MCF 10A (cell line): ENCODE data around the gene AR. TPM values are rescaled to one million over a fixed set of nuclear protein-coding genes. Genes with fewer than 3 reads are reported as not detected.
"Not testable (repeated sequence)": the region's sequence is repeated elsewhere in the genome, so short reads cannot be mapped to it uniquely, and the experiment has no call there.

Experiments
- BruUV-seq: library from RNA; stranded (reverse); fragments of 400-500 nt; replicated peaks from 2 replicates; lab custom pipeline; 2021; lab: Mats Ljungman, UMichigan
- CTCF ChIA-PET: fragments of 300-600 bp; sonication (Branson Sonifier 250); formaldehyde crosslinking; extraction: SDS; loops from one replicate; lab custom pipeline; 2021; ENCODE audit warnings: antibody characterized with exemption, inconsistent platforms; lab: Yijun Ruan, JAX
- POLR2A ChIA-PET: fragments of 300-600, 350-650 bp; sonication (Branson Sonifier 250); formaldehyde crosslinking; extraction: SDS; loops from one replicate; lab custom pipeline; 2020; ENCODE audit warnings: antibody characterized with exemption, inconsistent platforms; lab: Yijun Ruan, JAX
- DNase-seq: peaks from one replicate; pipeline ENCODE4 v3.0.0-alpha.2; 2018; ENCODE audit not compliant: unreplicated experiment
- H3K27ac Mint-ChIP-seq: one replicate; pipeline ENCODE4 v1.8.0; 2022; ENCODE audit warnings: mild to moderate bottlenecking, low read depth, mixed read lengths; ENCODE audit not compliant: unreplicated experiment
- H3K27me3 Mint-ChIP-seq: one replicate; pipeline ENCODE4 v1.8.0; 2022; ENCODE audit warnings: mixed read lengths; ENCODE audit not compliant: insufficient read depth, unreplicated experiment
- H3K36me3 Mint-ChIP-seq: one replicate; pipeline ENCODE4 v1.8.0; 2022; ENCODE audit warnings: mild to moderate bottlenecking, moderate library complexity, mixed read lengths; ENCODE audit not compliant: insufficient read depth, unreplicated experiment
- H3K4me1 Mint-ChIP-seq: one replicate; pipeline ENCODE4 v1.8.0; 2022; ENCODE audit warnings: mixed read lengths; ENCODE audit not compliant: insufficient read depth, unreplicated experiment
- H3K4me3 Mint-ChIP-seq: one replicate; pipeline ENCODE4 v1.8.0; 2022; ENCODE audit warnings: mild to moderate bottlenecking, moderate library complexity, mixed read lengths; ENCODE audit not compliant: unreplicated experiment
- H3K9me3 Mint-ChIP-seq: one replicate; pipeline ENCODE4 v1.8.0; 2022; ENCODE audit warnings: mixed read lengths; ENCODE audit not compliant: unreplicated experiment
- CTCF ChIP-seq: fragments of 200-600 bp; IDR thresholded peaks from one replicate; pipeline ENCODE4 v1.8.0; 2022; ENCODE audit warnings: antibody characterized with exemption, mild to moderate bottlenecking; ENCODE audit not compliant: unreplicated experiment
- intact Hi-C: fragments of 100-400 bp; cut with micrococcal nuclease; formaldehyde crosslinking; loops from 2 replicates; pipeline ENCODE4 v1.14.1; 2022
- total RNA-seq: library from RNA; stranded (reverse); gene quantifications from 2 replicates; pipeline ENCODE4 v1.2.3, GENCODE V29; 2022

Gene AR
- total RNA-seq, 1 experiment from 2014 or later: not detected

- POLR2A ChIA-PET: no interaction called here
- Mint-ChIP-seq H3K27me3 (no peaks in the 10 kb centered on the region), H3K4me3 (no peak overlapping the region), H3K4me1 (no peaks in the 10 kb centered on the region), H3K27ac (no peak overlapping the region), H3K9me3 (peaks cover 7% of the 10 kb centered on the region), H3K36me3 (peaks cover 5% of the 10 kb centered on the region)
- BruUV-seq: no TSS peak
- no peak for TF ChIP-seq CTCF
- intact Hi-C loops: no loop called here
- no peak for DNase-seq
- CTCF ChIA-PET: no interaction called here
Observed at GRCh38 chrX:67635424-67635823, 91.6 kb downstream of the AR start.

- no peaks in the 10 kb centered on the region for H3K27me3 Mint-ChIP-seq
- ChIA-PET CTCF (no interaction called here), POLR2A (no interaction called here)
- intact Hi-C loops: no loop called here
- DNase-seq: no peak
- H3K9me3 Mint-ChIP-seq: peaks cover under 1% of the 10 kb centered on the region
- no peak overlapping the region for H3K27ac Mint-ChIP-seq
- no TSS peak for BruUV-seq
- peaks cover 4% of the 10 kb centered on the region for H3K36me3 Mint-ChIP-seq
- no peak for TF ChIP-seq CTCF
- H3K4me1 Mint-ChIP-seq: no peaks in the 10 kb centered on the region
- no peak overlapping the region for H3K4me3 Mint-ChIP-seq
Observed at GRCh38 chrX:67636532-67636931, 92.7 kb downstream of the AR start.

- DNase-seq, H3K4me1 Mint-ChIP-seq, intact Hi-C loops, H3K9me3 Mint-ChIP-seq, H3K4me3 Mint-ChIP-seq, CTCF ChIA-PET, POLR2A ChIA-PET, H3K36me3 Mint-ChIP-seq, BruUV-seq, H3K27ac Mint-ChIP-seq, H3K27me3 Mint-ChIP-seq: not testable (repeated sequence)
Observed at GRCh38 chrX:67637293-67637692, 93.5 kb downstream of the AR start.

- POLR2A ChIA-PET: interaction anchor here (0.6 kb wide), 1 partner anchor 12 kb away, joined by 3 read pairs; no protein-coding TSS in a partner anchor
- H3K27ac Mint-ChIP-seq: no peak overlapping the region
- BruUV-seq: no TSS peak
- H3K36me3 Mint-ChIP-seq: no peaks in the 10 kb centered on the region
- no peaks in the 10 kb centered on the region for H3K27me3 Mint-ChIP-seq
- TF ChIP-seq CTCF: no peak
- intact Hi-C loops: no loop called here
- CTCF ChIA-PET: no interaction called here
- no peak overlapping the region for H3K4me3 Mint-ChIP-seq
- no peaks in the 10 kb centered on the region for H3K4me1 Mint-ChIP-seq
- DNase-seq: no peak
- H3K9me3 Mint-ChIP-seq: peaks cover 7% of the 10 kb centered on the region
Observed at GRCh38 chrX:67648361-67648760, 104.5 kb downstream of the AR start.
